Neural progenitor cell (in vitro differentiated cells): ENCODE measurements around the gene SDK1. TPM values are rescaled to one million over a fixed set of nuclear protein-coding genes. Genes with fewer than 3 reads are reported as not detected.

ENCODE experiments used
- DNase-seq: peaks from one replicate; pipeline ENCODE4 v3.0.0-alpha.2; 2016; ENCODE audit warnings: low spot score
- H2AFZ ChIP-seq: fragments of 200-600 bp; sonication (generic); replicated peaks from 2 replicates; pipeline ENCODE4 v1.6.1; 2016; ENCODE audit warnings: antibody characterized with exemption
- H3F3A ChIP-seq: fragments of 200-600 bp; sonication (generic); 2 replicates; pipeline ENCODE4 v1.6.1; 2016; ENCODE audit warnings: antibody characterized with exemption, low read depth
- H3K27ac ChIP-seq: fragments of 200-600 bp; sonication (generic); 2 replicates; pipeline ENCODE4 v1.5.1; 2016; ENCODE audit warnings: mild to moderate bottlenecking
- H3K27me3 ChIP-seq: fragments of 200-600 bp; sonication (generic); 2 replicates; pipeline ENCODE4 v1.6.1; 2016; ENCODE audit warnings: mild to moderate bottlenecking, moderate library complexity
- H3K36me3 ChIP-seq: fragments of 200-600 bp; sonication (generic); 2 replicates; pipeline ENCODE4 v1.5.1; 2016
- H3K4me1 ChIP-seq: fragments of 200-600 bp; sonication (generic); 2 replicates; pipeline ENCODE4 v1.6.1; 2016; ENCODE audit warnings: mixed run types
- H3K4me2 ChIP-seq: fragments of 200-600 bp; sonication (generic); 2 replicates; pipeline ENCODE4 v1.6.1; 2016
- H3K4me3 ChIP-seq: fragments of 200-600 bp; sonication (generic); 2 replicates; pipeline ENCODE4 v1.5.1; 2016
- H3K79me2 ChIP-seq: fragments of 200-600 bp; sonication (generic); 2 replicates; pipeline ENCODE4 v1.6.1; 2016; ENCODE audit warnings: low read depth
- H3K9ac ChIP-seq: fragments of 200-600 bp; sonication (generic); 2 replicates; pipeline ENCODE4 v1.6.1; 2016
- H3K9me3 ChIP-seq: fragments of 200-600 bp; sonication (generic); 2 replicates; pipeline ENCODE4 v1.5.1; 2016; ENCODE audit warnings: low read depth
- H4K20me1 ChIP-seq: fragments of 200-600 bp; sonication (generic); 2 replicates; pipeline ENCODE4 v1.6.1; 2016; ENCODE audit warnings: low read depth
- H3K27ac Mint-ChIP-seq: 3 replicates; pipeline ENCODE4 v1.8.0; 2021; ENCODE audit warnings: mixed read lengths
- H3K27me3 Mint-ChIP-seq: 2 replicates; pipeline ENCODE4 v1.8.0; 2022; ENCODE audit warnings: low read depth, mild to moderate bottlenecking, inconsistent platforms, moderate library complexity, mixed read lengths; ENCODE audit not compliant: insufficient read depth
- H3K36me3 Mint-ChIP-seq: 3 replicates; pipeline ENCODE4 v1.8.0; 2021; ENCODE audit warnings: mixed read lengths
- H3K4me1 Mint-ChIP-seq: 3 replicates; pipeline ENCODE4 v1.8.0; 2021; ENCODE audit warnings: mixed read lengths
- H3K4me3 Mint-ChIP-seq: 3 replicates; pipeline ENCODE4 v1.8.0; 2021; ENCODE audit warnings: mild to moderate bottlenecking, moderate library complexity, mixed read lengths
- H3K9me3 Mint-ChIP-seq: 3 replicates; pipeline ENCODE4 v1.8.0; 2020; ENCODE audit warnings: mixed read lengths
- CTCF ChIP-seq: fragments of 200-600 bp; sonication (generic); IDR thresholded peaks from 2 replicates; pipeline ENCODE4 v1.5.1; 2017; ENCODE audit warnings: antibody characterized with exemption, mild to moderate bottlenecking
- EZH2 ChIP-seq: fragments of 200-600 bp; sonication (generic); IDR thresholded peaks from 2 replicates; pipeline ENCODE4 v1.6.1; 2017; ENCODE audit warnings: antibody characterized with exemption, mild to moderate bottlenecking, moderate library complexity
- EZH2phosphoT487 ChIP-seq: fragments of 200-600 bp; sonication (generic); IDR thresholded peaks from 2 replicates; pipeline ENCODE4 v1.6.1; 2017; ENCODE audit warnings: antibody characterized with exemption
- total RNA-seq: library from RNA; depleted of rRNA; stranded (reverse); fragments of >200 nt; gene quantifications from 2 replicates; pipeline ENCODE4 v1.2.3, GENCODE V29; 2015; ENCODE audit warnings: low replicate concordance

Gene SDK1
- total RNA-seq, 1 donor from 2014 or later, result 4.9 TPM

GRCh38 chr7:3959364-3959763, 658.3 kb downstream of the SDK1 start:
- Histone ChIP-seq H3K4me1 (no peaks in the 10 kb centered on the region), H3K4me2 (no peak overlapping the region), H4K20me1 (no peaks in the 10 kb centered on the region), H3K27me3 (no peaks in the 10 kb centered on the region), H3K79me2 (no peaks in the 10 kb centered on the region), H2AFZ (no peak overlapping the region), H3K27ac (no peak overlapping the region), H3K9ac (no peak overlapping the region), H3K4me3 (no peak overlapping the region), H3K36me3 (no peaks in the 10 kb centered on the region), H3F3A (no peaks in the 10 kb centered on the region), H3K9me3 (no peaks in the 10 kb centered on the region)
- H3K4me3 Mint-ChIP-seq, result no peak overlapping the region
- H3K27ac Mint-ChIP-seq, result no peak overlapping the region
- H3K27me3 Mint-ChIP-seq, result no peaks in the 10 kb centered on the region
- no peak for DNase-seq
- H3K9me3 Mint-ChIP-seq, result no peaks in the 10 kb centered on the region
- peaks cover 9% of the 10 kb centered on the region for H3K4me1 Mint-ChIP-seq
- TF ChIP-seq EZH2, result no peak
- no peak for TF ChIP-seq EZH2phosphoT487
- no peak for TF ChIP-seq CTCF
- H3K36me3 Mint-ChIP-seq, result peaks cover 21% of the 10 kb centered on the region

- H3K9me3 Mint-ChIP-seq, result no peaks in the 10 kb centered on the region
- H3K4me1 Mint-ChIP-seq, result peaks cover 9% of the 10 kb centered on the region
- H3K27ac Mint-ChIP-seq, result no peak overlapping the region
These were observed 659.2 kb downstream of the SDK1 start for GRCh38 chr7:3960050-3960763.

GRCh38 chr7:3960942-3961341, 659.9 kb downstream of the SDK1 start:
- no peak for TF ChIP-seq EZH2
- no peak for TF ChIP-seq CTCF
- no peak for TF ChIP-seq EZH2phosphoT487
- no peak overlapping the region for H3K4me3 Mint-ChIP-seq
- no peak overlapping the region for H3K27ac Mint-ChIP-seq
- peaks cover 3% of the 10 kb centered on the region for H3K4me1 Mint-ChIP-seq
- no peaks in the 10 kb centered on the region for H4K20me1 ChIP-seq
- no peaks in the 10 kb centered on the region for H3K27me3 ChIP-seq
- no peaks in the 10 kb centered on the region for H3K9me3 ChIP-seq
- H3K36me3 Mint-ChIP-seq, result peaks cover 21% of the 10 kb centered on the region
- no peak overlapping the region for H2AFZ ChIP-seq
- H3F3A ChIP-seq, result no peaks in the 10 kb centered on the region
- no peak overlapping the region for H3K4me3 ChIP-seq
- H3K36me3 ChIP-seq, result no peaks in the 10 kb centered on the region
- H3K79me2 ChIP-seq, result no peaks in the 10 kb centered on the region
- no peaks in the 10 kb centered on the region for H3K9me3 Mint-ChIP-seq
- no peak overlapping the region for H3K9ac ChIP-seq
- no peak overlapping the region for H3K27ac ChIP-seq
- DNase-seq, result no peak
- no peaks in the 10 kb centered on the region for H3K4me1 ChIP-seq
- H3K27me3 Mint-ChIP-seq, result no peaks in the 10 kb centered on the region
- no peak overlapping the region for H3K4me2 ChIP-seq

More at GRCh38 chr7:3960050-3960763, 659.2 kb downstream of the SDK1 start:
- Mint-ChIP-seq H3K36me3 (peaks cover 21% of the 10 kb centered on the region), H3K4me3 (no peak overlapping the region), H3K27me3 (no peaks in the 10 kb centered on the region)
- Histone ChIP-seq H3K4me1 (no peaks in the 10 kb centered on the region), H3K27ac (no peak overlapping the region), H3K9me3 (no peaks in the 10 kb centered on the region), H2AFZ (no peak overlapping the region), H4K20me1 (no peaks in the 10 kb centered on the region), H3F3A (no peaks in the 10 kb centered on the region), H3K4me3 (no peak overlapping the region), H3K79me2 (no peaks in the 10 kb centered on the region), H3K4me2 (no peak overlapping the region), H3K36me3 (no peaks in the 10 kb centered on the region), H3K27me3 (no peaks in the 10 kb centered on the region), H3K9ac (no peak overlapping the region)
- DNase-seq, result no peak
- TF ChIP-seq CTCF (no peak), EZH2phosphoT487 (no peak), EZH2 (no peak)
